Left kidney (tissue), 2 donors: ENCODE data around the gene KIAA2012. TPM values are rescaled to one million over a fixed set of nuclear protein-coding genes. Genes with fewer than 3 reads are reported as not detected.

ENCODE experiments used
- DNase-seq: peaks from one replicate; pipeline ENCODE4 v3.0.0-alpha.2; 2013
- polyA plus RNA-seq: library from polyadenylated mRNA; unstranded; fragments of 120-200 nt; gene quantifications from one replicate; pipeline ENCODE4 v1.2.1, GENCODE V29; 2013; ENCODE audit not compliant: insufficient read length

Gene KIAA2012
- polyA plus RNA-seq, 1 donor = 0.12 TPM

GRCh38 chr2:202079310-202079709 lies 6.3 kb downstream of the KIAA2012 start:
- no peak for DNase-seq

- DNase-seq = no peak
These were observed 11.2 kb downstream of the KIAA2012 start for GRCh38 chr2:202084265-202084664.

- DNase-seq = no peak
These were observed 15.7 kb downstream of the KIAA2012 start for GRCh38 chr2:202088777-202089176.

GRCh38 chr2:202090530-202090929 lies 17.5 kb downstream of the KIAA2012 start:
- no peak for DNase-seq

- DNase-seq = no peak
These were observed 18.4 kb downstream of the KIAA2012 start for GRCh38 chr2:202091476-202091875.

GRCh38 chr2:202094426-202094986 lies 21.5 kb downstream of the KIAA2012 start:
- no peak for DNase-seq

- DNase-seq = no peak
These were observed 22.2 kb downstream of the KIAA2012 start for GRCh38 chr2:202095235-202095634.

- no peak for DNase-seq
These were observed 23.7 kb downstream of the KIAA2012 start for GRCh38 chr2:202096736-202097135.

GRCh38 chr2:202098291-202098690 lies 25.2 kb downstream of the KIAA2012 start:
- no peak for DNase-seq

- DNase-seq = no peak
These were observed 26.5 kb downstream of the KIAA2012 start for GRCh38 chr2:202099515-202099914.

- no peak for DNase-seq
These were observed 27.1 kb downstream of the KIAA2012 start for GRCh38 chr2:202100176-202100575.

GRCh38 chr2:202101026-202101579 lies 28.0 kb downstream of the KIAA2012 start:
- no peak for DNase-seq

- DNase-seq = no peak
These were observed 29.5 kb downstream of the KIAA2012 start for GRCh38 chr2:202102425-202103000.

GRCh38 chr2:202104286-202104870 lies 31.3 kb downstream of the KIAA2012 start:
- no peak for DNase-seq

GRCh38 chr2:202105025-202105424 lies 32.0 kb downstream of the KIAA2012 start:
- no peak for DNase-seq

- no peak for DNase-seq
These were observed 35.3 kb downstream of the KIAA2012 start for GRCh38 chr2:202108345-202108744.

GRCh38 chr2:202109139-202109736 lies 36.2 kb downstream of the KIAA2012 start:
- DNase-seq = no peak

- no peak for DNase-seq
These were observed 36.7 kb downstream of the KIAA2012 start for GRCh38 chr2:202109737-202110184.

GRCh38 chr2:202110491-202110890 lies 37.4 kb downstream of the KIAA2012 start:
- no peak for DNase-seq

- DNase-seq = no peak
These were observed 39.0 kb downstream of the KIAA2012 start for GRCh38 chr2:202112041-202112440.

- DNase-seq = no peak
These were observed 40.6 kb downstream of the KIAA2012 start for GRCh38 chr2:202113571-202114142.

GRCh38 chr2:202114291-202114690 lies 41.2 kb downstream of the KIAA2012 start:
- DNase-seq = no peak

GRCh38 chr2:202114795-202115194 lies 41.7 kb downstream of the KIAA2012 start:
- DNase-seq = no peak
